ENCODE data around the gene GRAMD1A.
"Not testable (repeated sequence)": the region's sequence is repeated elsewhere in the genome, so short reads cannot be mapped to it uniquely, and the experiment has no call there.

- TF ChIP-seq EZH2, EZH2phosphoT487 (IDR thresholded peaks at IDR 0.05): not testable (repeated sequence)
- TF ChIP-seq, protein P1, sequence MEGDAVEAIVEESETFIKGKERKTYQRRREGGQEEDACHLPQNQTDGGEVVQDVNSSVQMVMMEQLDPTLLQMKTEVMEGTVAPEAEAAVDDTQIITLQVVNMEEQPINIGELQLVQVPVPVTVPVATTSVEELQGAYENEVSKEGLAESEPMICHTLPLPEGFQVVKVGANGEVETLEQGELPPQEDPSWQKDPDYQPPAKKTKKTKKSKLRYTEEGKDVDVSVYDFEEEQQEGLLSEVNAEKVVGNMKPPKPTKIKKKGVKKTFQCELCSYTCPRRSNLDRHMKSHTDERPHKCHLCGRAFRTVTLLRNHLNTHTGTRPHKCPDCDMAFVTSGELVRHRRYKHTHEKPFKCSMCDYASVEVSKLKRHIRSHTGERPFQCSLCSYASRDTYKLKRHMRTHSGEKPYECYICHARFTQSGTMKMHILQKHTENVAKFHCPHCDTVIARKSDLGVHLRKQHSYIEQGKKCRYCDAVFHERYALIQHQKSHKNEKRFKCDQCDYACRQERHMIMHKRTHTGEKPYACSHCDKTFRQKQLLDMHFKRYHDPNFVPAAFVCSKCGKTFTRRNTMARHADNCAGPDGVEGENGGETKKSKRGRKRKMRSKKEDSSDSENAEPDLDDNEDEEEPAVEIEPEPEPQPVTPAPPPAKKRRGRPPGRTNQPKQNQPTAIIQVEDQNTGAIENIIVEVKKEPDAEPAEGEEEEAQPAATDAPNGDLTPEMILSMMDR (IDR thresholded peaks at IDR 0.05), result not testable (repeated sequence)
These were observed 7.5 kb upstream of the GRAMD1A start for GRCh38 chr19:34992582-34992981.
